Ramos (cell line): ENCODE results near the gene SNCAIP.
"Not testable (repeated sequence)": the region's sequence is repeated elsewhere in the genome, so short reads cannot be mapped to it uniquely, and the experiment has no call there.

Source experiments
- in situ Hi-C: fragments of 300-500 bp; cut with MboI; formaldehyde crosslinking; loops from one replicate; pipeline ENCODE4 v1.14.3; 2022; ENCODE audit warnings: low sequenced_read_pairs; ENCODE audit not compliant: unreplicated experiment

The SNCAIP gene

DNA sequence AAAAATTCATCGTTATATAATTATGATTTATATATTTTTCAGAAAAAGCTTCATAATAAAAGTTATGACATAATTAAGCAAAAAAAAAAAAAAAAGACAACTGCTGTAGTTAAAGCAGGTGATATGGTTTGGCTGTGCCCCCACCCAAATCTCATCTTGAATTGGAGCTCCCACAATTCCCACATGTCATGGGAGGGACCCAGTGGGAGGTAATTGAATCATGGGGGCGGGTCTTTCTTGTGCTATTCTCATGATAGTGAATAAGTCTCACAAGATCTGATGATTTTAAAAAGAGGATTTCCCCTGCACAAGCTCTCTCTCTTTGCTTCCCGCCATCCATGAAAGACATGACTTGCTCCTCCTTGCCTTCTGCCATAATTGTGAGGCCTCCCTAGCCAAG is 41.3 kb downstream of the SNCAIP start:
- in situ Hi-C loops = not testable (repeated sequence)

GRCh38 chr5:122354293-122354692 is 42.3 kb downstream of the SNCAIP start:
- in situ Hi-C loops = no loop called here

DNA sequence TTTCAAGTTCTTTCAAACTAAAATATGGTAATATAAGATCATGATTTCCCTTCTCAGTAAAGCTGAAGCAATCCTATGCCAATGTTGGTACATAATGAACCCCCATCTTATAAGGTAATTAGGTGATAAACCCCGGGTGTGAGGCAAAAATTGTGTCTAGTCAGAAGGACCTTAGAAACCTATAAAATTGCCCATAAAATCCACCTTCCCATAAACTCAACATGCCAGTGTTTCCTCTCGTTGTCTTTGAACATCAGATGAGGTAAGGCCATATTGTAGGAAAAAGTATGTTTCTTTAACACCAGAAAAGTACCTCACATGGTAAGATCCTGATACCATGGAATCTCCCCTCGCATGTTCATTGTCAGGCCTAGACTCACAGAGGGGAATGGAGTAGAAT is 43.3 kb downstream of the SNCAIP start:
- in situ Hi-C loops = no loop called here

DNA sequence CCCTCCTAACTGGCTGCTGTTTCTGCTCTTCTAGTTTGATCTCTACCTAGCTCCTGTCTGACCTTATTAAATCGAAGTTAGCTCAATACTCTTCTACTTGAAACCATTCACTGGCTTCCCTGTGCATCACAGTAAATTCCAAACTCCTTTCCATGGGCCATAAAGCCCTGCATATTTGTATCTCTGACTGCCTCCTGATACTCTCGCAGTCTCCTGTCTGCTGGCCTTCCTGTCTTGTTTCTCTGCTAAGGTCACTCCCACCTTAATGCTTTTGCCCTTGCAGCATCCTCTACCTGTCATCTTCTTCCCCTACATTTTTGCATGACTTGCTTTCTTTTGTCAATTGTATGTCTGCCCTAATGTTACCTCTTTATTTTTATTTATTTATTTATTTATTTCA is 44.8 kb downstream of the SNCAIP start:
- in situ Hi-C loops = no loop called here

GRCh38 chr5:122358372-122358979 is 46.4 kb downstream of the SNCAIP start:
- in situ Hi-C loops = no loop called here

- in situ Hi-C loops = no loop called here
Measured at GRCh38 chr5:122362361-122362760, 50.3 kb downstream of the SNCAIP start.

- in situ Hi-C loops = no loop called here
Measured at GRCh38 chr5:122363623-122364022, 51.6 kb downstream of the SNCAIP start.

- in situ Hi-C loops = no loop called here
Measured at GRCh38 chr5:122366501-122366900, 54.5 kb downstream of the SNCAIP start.

DNA sequence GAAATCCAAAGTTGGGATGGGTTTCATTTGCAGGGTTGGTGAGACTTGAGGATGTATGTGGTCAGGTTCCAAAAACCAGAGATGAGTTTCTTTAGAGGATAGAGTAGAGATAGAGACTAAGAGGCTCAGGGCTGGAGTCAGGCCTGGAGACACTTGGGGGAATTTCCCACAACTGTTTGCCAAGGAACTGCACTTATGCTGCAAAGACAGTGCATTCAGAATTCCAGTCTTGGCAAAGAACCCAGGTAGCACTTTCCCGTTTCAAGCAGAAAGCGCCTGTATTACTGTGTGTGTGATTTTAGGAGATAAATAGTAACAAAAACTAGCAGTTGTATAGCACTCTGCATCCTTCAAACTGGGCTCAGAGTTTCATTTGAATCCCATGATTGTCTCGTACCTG is 55.4 kb downstream of the SNCAIP start:
- in situ Hi-C loops = no loop called here

GRCh38 chr5:122368510-122369251 is 56.6 kb downstream of the SNCAIP start:
- in situ Hi-C loops = no loop called here

DNA sequence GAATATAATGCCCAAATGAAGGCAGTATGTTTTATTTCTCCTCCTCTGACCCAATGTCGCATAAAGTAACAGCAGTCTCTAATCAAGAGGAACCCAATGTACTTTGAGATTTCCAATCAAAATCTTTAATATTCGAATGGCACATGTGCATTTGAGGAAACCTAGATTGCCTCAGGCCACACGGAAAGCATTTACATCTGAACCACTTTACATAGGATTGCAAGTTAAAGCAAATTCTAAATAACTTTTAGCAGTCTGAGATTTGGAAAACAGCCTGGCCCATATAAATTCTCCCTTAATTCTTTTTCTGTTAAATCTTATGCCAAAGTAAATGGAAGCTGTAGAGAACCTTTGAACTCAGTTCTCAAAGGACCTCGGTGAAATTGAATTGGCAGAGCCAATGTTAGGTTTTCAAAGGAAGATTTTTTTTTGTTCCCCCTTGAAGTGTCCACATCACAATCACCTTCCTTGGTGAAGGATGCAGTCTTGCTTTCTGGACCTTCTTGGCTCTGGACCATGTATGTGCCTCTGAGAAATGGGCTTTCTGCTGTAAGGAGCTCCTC is 57.3 kb downstream of the SNCAIP start:
- in situ Hi-C loops = no loop called here

- in situ Hi-C loops = no loop called here
Measured at GRCh38 chr5:122371511-122372151, 59.6 kb downstream of the SNCAIP start.

GRCh38 chr5:122374110-122374509 is 62.1 kb downstream of the SNCAIP start:
- in situ Hi-C loops = no loop called here

GRCh38 chr5:122375801-122376200 is 63.8 kb downstream of the SNCAIP start:
- in situ Hi-C loops = no loop called here

GRCh38 chr5:122376250-122376649 is 64.2 kb downstream of the SNCAIP start:
- in situ Hi-C loops = no loop called here

DNA sequence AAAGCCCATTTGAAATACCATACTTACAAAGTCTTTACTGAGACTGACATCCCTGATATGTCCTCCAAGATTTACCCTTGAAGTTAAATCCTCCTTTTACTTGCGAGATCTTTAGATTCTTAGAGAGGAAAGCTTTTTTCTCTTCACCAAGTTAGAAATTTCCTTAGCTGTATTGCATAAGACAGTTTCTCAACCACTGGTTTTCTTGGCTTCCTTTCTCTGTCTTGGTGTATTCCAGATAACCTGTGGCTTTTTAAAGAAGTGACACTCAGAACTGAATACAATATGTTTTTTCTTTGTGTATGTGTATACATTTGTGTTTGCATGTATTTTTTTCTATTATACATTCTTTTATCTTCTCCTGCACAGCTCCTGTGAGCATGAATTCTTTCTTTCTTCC is 65.0 kb downstream of the SNCAIP start:
- in situ Hi-C loops = no loop called here

DNA sequence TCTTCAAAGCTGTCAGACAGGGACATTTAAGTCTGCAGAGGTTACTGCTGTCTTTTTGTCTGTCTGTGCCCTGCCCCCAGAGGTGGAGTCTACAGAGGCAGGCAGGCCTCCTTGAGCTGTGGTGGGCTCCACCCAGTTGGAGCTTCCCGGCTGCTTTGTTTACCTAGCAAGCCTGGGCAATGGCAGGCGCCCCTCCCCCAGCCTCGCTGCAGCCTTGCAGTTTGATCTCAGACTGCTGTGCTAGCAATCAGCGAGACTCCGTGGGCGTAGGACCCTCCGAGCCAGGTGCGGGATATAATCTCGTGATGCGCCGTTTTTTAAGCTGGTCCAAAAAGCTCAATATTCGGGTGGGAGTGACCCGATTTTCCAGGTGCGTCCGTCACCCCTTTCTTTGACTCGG is 70.9 kb downstream of the SNCAIP start:
- in situ Hi-C loops = not testable (repeated sequence)

GRCh38 chr5:122384739-122385235 is 72.8 kb downstream of the SNCAIP start:
- in situ Hi-C loops = no loop called here

GRCh38 chr5:122385286-122385685 is 73.2 kb downstream of the SNCAIP start:
- in situ Hi-C loops = no loop called here

DNA sequence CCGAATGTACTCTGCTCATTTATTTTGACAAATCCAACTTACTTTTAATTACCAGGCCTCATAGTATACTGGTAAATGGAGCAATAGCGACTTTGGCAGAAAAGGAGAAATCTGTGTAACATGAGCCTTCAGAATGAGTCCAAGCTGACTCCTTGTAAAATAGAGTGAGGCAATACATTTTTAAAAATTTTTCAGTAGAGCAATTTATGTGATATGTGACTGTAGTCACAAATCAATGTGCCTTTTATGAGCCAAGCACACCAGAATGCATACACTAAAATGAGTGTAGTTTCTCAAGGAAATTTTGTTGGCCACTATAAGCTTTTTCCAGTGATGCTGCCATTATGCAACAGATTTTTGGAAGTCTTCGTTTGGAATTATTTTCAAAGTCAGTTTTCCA is 73.8 kb downstream of the SNCAIP start:
- in situ Hi-C loops = no loop called here

GRCh38 chr5:122390154-122390553 is 78.1 kb downstream of the SNCAIP start:
- in situ Hi-C loops = no loop called here
